Measurements from ENCODE around the gene MYCT1. TPM values are rescaled to one million over a fixed set of nuclear protein-coding genes. Genes with fewer than 3 reads are reported as not detected.
"Not testable (repeated sequence)": the region's sequence is repeated elsewhere in the genome, so short reads cannot be mapped to it uniquely, and the experiment has no call there.

The MYCT1 gene, protein sequence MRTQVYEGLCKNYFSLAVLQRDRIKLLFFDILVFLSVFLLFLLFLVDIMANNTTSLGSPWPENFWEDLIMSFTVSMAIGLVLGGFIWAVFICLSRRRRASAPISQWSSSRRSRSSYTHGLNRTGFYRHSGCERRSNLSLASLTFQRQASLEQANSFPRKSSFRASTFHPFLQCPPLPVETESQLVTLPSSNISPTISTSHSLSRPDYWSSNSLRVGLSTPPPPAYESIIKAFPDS
- not detected for total RNA-seq

DNA sequence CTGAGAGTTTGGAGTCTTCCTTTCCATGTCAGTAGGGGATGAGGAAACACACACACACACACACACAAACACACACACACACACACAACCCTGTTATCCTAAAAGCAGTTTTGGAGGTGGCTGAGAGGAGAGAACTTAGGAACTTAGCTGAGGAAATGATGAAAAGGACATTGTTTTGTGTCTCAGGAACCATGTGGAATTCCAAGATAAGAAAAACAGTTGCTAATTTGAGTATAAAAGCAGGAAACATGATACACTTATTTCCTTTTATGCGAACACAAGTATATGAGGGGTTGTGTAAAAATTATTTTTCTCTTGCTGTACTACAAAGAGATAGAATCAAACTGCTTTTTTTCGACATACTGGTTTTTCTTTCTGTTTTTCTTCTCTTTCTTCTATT is at the start of gene MYCT1:
TSS of gene MYCT1 (plus strand) at position 264 of the 400 bp plus-strand sequence. CDS start at position 270, 6 bp downstream.
- ATAC-seq (no peak), DNase-seq (ENCODE audit: low spot score) (no peak)
- H3K27ac Mint-ChIP-seq, result no peak within 1 kb of the TSS
- H3K36me3 Mint-ChIP-seq, result no peaks in the 10 kb centered on the region
- H3K4me3 Mint-ChIP-seq, result no peak within 1 kb of the TSS
- peaks cover 25 to 66% of the 10 kb centered on the region in 2 donors for H3K27me3 Mint-ChIP-seq
- peaks cover 5 to 10% of the 10 kb centered on the region in 2 donors for H3K4me1 Mint-ChIP-seq (ENCODE audit: low read depth in 2 of 2)
- H3K9me3 Mint-ChIP-seq, result no peaks in the 10 kb centered on the region

DNA sequence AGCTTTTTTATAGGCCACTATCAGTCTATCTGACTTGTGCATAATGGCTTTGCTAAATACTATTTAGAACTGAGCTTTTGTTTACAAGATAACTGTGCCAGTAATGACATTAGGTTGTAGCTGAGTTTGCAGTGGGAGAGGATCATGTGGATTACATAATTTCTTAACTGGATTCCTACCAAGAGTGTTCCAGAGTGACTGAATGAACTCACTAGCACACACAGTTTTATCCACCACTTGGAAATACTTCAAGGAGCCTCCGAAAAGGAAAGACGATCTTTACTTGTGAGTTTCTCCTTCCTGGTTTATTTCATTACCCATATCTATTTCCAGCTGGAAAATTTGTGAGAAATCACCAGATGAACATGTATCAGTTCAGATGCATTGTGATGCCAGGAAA is 49.6 kb upstream of the MYCT1 start:
- peaks cover 27 to 43% of the 10 kb centered on the region in 2 donors for H3K27me3 Mint-ChIP-seq
- no peak for DNase-seq (ENCODE audit: low spot score)
- H3K27ac Mint-ChIP-seq, result no peak overlapping the region

DNA sequence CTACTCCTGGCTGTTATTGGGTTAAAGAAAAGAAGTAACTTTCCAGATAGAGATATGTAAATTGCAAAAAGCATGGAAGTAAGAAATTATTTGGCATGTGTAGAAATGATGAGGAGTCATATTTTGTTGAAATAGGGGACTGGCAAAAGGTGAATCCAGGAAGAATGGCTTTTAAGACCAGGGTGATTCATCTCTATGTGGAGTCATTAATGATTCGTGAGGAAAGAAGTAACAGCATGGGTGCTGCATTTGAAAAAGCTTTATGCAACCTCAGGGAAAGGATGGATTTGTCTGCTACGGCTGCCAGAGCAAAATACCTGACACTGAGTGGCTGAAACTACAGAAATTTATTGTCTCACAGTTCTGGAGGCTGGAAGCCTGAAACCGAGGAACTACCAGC is 45.7 kb upstream of the MYCT1 start:
- Mint-ChIP-seq H3K4me3 (no peak overlapping the region), H3K4me1 (ENCODE audit: low read depth in 2 of 2) (no peaks in the 10 kb centered on the region), H3K27ac (no peak overlapping the region), H3K27me3 (peaks cover 27 to 30% of the 10 kb centered on the region in 2 donors), H3K36me3 (no peaks in the 10 kb centered on the region), H3K9me3 (no peaks in the 10 kb centered on the region)
- ATAC-seq, result no peak
- no peak for DNase-seq (ENCODE audit: low spot score)

More for the DNA sequence above, 49.6 kb upstream of the MYCT1 start:
- H3K4me3 Mint-ChIP-seq, result no peak overlapping the region
- H3K36me3 Mint-ChIP-seq, result no peaks in the 10 kb centered on the region
- no peaks in the 10 kb centered on the region for H3K9me3 Mint-ChIP-seq
- no peaks in the 10 kb centered on the region for H3K4me1 Mint-ChIP-seq (ENCODE audit: low read depth in 2 of 2)
- no peak for ATAC-seq

DNA sequence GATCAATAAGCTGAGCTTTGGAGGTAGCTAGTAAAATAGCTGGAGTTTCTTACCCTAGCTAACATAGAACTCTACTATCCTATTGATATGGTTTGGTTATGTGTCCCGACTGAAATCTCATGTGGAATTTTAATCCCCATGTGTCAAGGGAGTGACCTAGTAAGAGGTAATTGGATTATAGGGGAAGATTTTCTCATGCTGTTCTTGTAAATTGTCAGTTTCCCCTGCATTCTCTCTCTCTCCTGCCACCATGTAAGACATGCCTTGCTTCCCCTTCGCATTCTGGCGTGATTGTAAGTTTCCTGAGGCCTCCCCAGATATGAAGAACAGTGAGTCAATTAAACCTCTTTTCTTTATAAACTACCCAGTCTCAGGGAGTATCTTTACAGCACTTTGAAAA is 35.9 kb upstream of the MYCT1 start:
- Mint-ChIP-seq H3K4me1 (ENCODE audit: low read depth in 2 of 2) (no peaks in the 10 kb centered on the region), H3K27ac (no peak overlapping the region), H3K27me3 (peaks cover 14 to 22% of the 10 kb centered on the region in 2 donors), H3K4me3 (no peak overlapping the region), H3K9me3 (no peaks in the 10 kb centered on the region), H3K36me3 (no peaks in the 10 kb centered on the region)
- no peak for ATAC-seq
- DNase-seq (ENCODE audit: low spot score), result no peak

DNA sequence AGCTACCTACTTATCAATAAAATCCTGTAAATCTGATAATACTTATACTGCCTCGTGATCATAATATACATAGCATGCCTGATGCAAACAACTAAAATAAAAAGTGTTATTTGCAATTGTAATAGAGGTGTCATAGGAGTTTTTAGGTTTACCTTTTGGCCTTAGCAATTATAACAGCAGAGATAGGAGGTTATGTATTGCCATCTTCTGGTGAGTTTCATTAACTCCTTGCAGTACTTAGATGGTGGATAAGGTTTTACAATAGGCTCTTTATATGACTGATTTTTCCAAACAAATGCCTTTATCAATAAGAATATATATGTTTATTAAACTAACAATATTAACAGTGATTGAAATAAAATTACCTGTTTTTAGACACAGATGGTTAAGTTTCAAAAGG is 27.8 kb upstream of the MYCT1 start:
- no peaks in the 10 kb centered on the region for H3K9me3 Mint-ChIP-seq
- no peaks in the 10 kb centered on the region for H3K36me3 Mint-ChIP-seq
- peaks cover 21 to 25% of the 10 kb centered on the region in 2 donors for H3K27me3 Mint-ChIP-seq
- H3K4me1 Mint-ChIP-seq (ENCODE audit: low read depth in 2 of 2), result no peaks in the 10 kb centered on the region
- ATAC-seq (no peak), DNase-seq (ENCODE audit: low spot score) (no peak)
- H3K27ac Mint-ChIP-seq, result no peak overlapping the region
- H3K4me3 Mint-ChIP-seq, result no peak overlapping the region

DNA sequence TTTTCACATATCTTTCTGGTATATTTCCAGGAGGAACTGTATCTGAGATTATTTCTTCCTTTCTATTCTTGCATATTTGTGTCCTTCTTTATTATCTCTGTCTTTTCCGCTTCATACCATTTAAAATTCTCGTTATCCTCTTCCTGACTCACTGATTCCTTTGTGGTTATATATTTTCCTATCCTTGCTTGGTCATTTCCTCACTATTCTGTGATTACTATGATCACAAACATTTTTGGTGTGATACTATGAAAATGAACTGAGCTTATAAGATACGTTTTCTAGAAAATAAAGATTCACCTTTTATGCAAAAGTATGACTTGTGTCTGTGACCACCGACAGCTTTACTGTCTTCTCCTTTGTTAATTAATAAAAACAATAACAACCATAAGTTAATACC is 26.5 kb upstream of the MYCT1 start:
- H3K27ac Mint-ChIP-seq, result no peak overlapping the region

DNA sequence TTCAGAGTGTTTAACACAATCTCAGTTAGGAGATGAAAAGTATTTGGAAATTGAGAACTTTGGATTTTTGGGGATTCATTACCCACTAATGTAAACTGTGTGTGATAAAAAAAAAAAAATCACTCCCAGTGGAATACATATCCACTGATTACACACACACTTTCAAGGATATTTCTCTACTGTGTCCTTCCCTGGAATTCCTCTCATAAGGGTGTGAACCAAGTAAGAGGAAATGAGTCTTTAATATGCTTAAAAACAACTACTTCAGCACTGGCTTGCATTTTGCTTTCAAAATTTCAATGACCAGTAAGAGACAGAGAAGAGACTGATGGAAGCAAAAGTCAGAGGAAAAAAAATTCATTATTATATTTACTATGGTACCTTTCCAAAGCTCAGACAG is 24.5 kb upstream of the MYCT1 start:
- no peaks in the 10 kb centered on the region for H3K36me3 Mint-ChIP-seq
- no peak for DNase-seq (ENCODE audit: low spot score)
- no peak for ATAC-seq

More for the DNA sequence above, 26.5 kb upstream of the MYCT1 start:
- ATAC-seq (no peak), DNase-seq (ENCODE audit: low spot score) (no peak)
- peaks cover 18 to 23% of the 10 kb centered on the region in 2 donors for H3K27me3 Mint-ChIP-seq
- no peak overlapping the region for H3K4me3 Mint-ChIP-seq
- H3K9me3 Mint-ChIP-seq, result no peaks in the 10 kb centered on the region
- no peaks in the 10 kb centered on the region for H3K4me1 Mint-ChIP-seq (ENCODE audit: low read depth in 2 of 2)
- no peaks in the 10 kb centered on the region for H3K36me3 Mint-ChIP-seq

DNA sequence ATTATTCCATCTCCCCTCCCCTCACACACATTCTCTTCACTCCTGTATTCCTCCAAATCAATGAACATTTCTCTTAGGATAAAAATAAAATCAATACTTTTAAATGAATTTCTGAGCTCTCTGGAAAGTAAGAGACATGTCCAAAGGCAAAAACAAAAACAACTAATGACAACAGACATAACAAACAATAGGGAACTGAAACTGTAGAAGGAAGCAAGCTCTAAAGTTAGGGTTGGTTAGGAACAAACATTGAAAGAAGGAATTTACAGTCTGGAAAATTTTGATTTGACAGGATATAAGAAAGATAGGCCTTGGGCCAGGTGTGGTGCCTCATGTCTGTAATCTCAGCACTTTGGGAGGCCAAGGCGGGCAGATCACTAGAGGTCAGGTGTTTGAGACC is 17.5 kb upstream of the MYCT1 start:
- Mint-ChIP-seq H3K9me3 (no peaks in the 10 kb centered on the region), H3K27ac (no peak overlapping the region), H3K27me3 (peaks cover 9 to 39% of the 10 kb centered on the region in 2 donors), H3K4me1 (ENCODE audit: low read depth in 2 of 2) (no peaks in the 10 kb centered on the region), H3K36me3 (no peaks in the 10 kb centered on the region), H3K4me3 (no peak overlapping the region)
- ATAC-seq (no peak), DNase-seq (ENCODE audit: low spot score) (no peak)

More for the DNA sequence above, 24.5 kb upstream of the MYCT1 start:
- Mint-ChIP-seq H3K27me3 (peaks cover 23 to 37% of the 10 kb centered on the region in 2 donors), H3K9me3 (no peaks in the 10 kb centered on the region), H3K4me3 (no peak overlapping the region), H3K4me1 (ENCODE audit: low read depth in 2 of 2) (no peaks in the 10 kb centered on the region), H3K27ac (no peak overlapping the region)

DNA sequence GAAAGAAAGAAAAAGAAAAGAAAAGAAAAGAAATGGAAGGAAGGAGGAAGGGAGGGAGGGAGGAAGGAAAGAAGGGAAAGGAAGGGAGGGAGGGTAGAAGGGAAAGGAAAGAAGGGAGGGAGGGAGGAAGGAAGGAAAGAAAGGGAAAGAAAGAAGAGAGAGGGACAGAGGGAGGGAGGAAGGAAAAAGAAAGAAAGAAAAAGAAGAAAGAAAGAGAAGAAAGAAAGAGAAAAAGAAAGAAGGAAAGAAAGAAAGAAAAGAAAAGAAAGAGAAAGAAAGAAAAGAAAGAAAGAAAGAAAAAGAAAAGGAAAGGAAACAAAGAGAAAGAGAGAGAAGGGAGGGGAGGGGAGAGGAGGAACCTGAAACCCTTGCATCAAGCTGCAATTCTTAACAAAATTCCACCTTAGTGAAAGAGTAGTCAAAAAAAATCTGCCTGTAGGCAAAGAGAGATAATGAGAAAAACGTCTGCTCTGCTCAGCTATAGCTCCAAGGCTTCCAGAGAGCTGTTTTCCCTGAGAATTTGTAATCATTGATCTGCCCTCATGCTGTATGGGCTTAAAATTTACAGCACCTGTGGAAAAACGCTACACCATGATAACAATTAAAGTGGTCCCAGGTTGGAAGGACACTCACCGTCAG is 16.7 kb upstream of the MYCT1 start:
- H3K36me3 Mint-ChIP-seq, result no peaks in the 10 kb centered on the region
- DNase-seq (ENCODE audit: low spot score) (no peak), ATAC-seq (no peak)
- H3K4me3 Mint-ChIP-seq, result no peak overlapping the region
- H3K27me3 Mint-ChIP-seq, result peaks cover 12 to 34% of the 10 kb centered on the region in 2 donors
- H3K9me3 Mint-ChIP-seq, result no peaks in the 10 kb centered on the region
- no peak overlapping the region for H3K27ac Mint-ChIP-seq
- H3K4me1 Mint-ChIP-seq (ENCODE audit: low read depth in 2 of 2), result no peaks in the 10 kb centered on the region

DNA sequence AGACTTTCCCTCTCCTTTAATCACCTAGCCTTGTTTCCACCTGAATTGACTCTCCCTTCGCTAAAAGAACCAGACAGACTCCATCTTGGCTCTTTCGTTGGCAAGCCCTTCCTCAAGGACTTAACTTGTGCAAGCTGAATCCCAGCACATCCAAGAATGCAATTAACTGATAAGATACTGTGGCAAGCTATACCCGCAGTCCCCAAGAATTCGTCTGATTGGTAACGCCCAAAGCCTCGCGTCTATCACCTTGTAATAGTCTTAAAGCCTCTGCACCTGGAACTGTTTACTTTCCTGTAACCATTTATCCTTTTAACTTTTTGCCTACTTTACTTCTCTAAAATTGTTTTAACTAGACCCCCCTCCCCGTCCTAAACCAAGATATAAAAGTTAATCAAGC is 15.6 kb upstream of the MYCT1 start:
- no peaks in the 10 kb centered on the region for H3K36me3 Mint-ChIP-seq
- peaks cover 13 to 27% of the 10 kb centered on the region in 2 donors for H3K27me3 Mint-ChIP-seq
- DNase-seq (ENCODE audit: low spot score) (no peak), ATAC-seq (no peak)
- no peak overlapping the region for H3K4me3 Mint-ChIP-seq
- no peaks in the 10 kb centered on the region for H3K9me3 Mint-ChIP-seq
- H3K27ac Mint-ChIP-seq, result no peak overlapping the region
- H3K4me1 Mint-ChIP-seq (ENCODE audit: low read depth in 2 of 2), result no peaks in the 10 kb centered on the region

DNA sequence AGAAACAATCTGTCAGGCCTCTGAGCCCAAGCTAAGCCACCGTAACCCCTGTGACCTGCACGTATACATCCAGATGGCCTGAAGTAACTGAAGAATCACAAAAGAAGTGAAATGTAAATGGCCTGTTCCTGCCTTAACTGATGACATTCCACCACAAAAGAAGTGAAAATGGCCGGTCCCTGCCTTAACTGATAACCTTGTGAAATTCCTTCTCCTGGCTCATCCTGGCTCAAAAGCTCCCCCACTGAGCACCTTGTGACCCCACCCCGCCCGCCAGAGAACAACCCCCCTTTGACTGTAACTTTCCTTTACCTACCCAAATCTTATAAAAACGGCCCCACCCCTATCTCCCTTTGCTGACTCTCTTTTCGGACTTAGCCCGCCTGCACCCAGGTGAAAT is 14.8 kb upstream of the MYCT1 start:
- not testable (repeated sequence) for H3K4me3 Mint-ChIP-seq; H3K4me1 Mint-ChIP-seq (ENCODE audit: low read depth in 2 of 2); ATAC-seq; H3K36me3 Mint-ChIP-seq; H3K27ac Mint-ChIP-seq; H3K9me3 Mint-ChIP-seq; DNase-seq (ENCODE audit: low spot score)
- H3K27me3 Mint-ChIP-seq, result peaks cover 7 to 20% of the 10 kb centered on the region in 2 donors

DNA sequence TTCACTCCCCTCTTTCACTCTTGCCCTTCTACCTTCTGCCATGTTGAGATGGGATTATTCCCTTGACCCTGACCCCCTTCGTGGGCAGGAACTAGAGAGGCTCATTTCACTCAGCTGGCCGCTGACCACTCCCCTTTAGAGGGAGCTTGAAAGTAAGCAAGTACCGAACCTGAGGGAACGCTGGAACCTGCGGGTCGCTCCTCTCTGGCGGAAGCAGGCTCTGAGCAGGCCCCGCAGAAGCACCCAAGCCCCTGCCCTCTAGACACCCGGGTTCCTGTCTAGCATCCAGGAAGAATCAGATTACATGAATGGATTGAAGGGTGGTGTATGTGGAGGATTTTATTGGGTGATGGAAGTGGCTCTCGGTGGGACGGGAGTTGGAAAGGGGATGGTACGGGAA is 11.9 kb upstream of the MYCT1 start:
- Mint-ChIP-seq H3K4me1 (ENCODE audit: low read depth in 2 of 2) (no peaks in the 10 kb centered on the region), H3K36me3 (no peaks in the 10 kb centered on the region), H3K27ac (no peak overlapping the region), H3K27me3 (peaks cover 8 to 17% of the 10 kb centered on the region in 2 donors), H3K4me3 (no peak overlapping the region), H3K9me3 (no peaks in the 10 kb centered on the region)
- DNase-seq (ENCODE audit: low spot score), result no peak
- ATAC-seq, result no peak

DNA sequence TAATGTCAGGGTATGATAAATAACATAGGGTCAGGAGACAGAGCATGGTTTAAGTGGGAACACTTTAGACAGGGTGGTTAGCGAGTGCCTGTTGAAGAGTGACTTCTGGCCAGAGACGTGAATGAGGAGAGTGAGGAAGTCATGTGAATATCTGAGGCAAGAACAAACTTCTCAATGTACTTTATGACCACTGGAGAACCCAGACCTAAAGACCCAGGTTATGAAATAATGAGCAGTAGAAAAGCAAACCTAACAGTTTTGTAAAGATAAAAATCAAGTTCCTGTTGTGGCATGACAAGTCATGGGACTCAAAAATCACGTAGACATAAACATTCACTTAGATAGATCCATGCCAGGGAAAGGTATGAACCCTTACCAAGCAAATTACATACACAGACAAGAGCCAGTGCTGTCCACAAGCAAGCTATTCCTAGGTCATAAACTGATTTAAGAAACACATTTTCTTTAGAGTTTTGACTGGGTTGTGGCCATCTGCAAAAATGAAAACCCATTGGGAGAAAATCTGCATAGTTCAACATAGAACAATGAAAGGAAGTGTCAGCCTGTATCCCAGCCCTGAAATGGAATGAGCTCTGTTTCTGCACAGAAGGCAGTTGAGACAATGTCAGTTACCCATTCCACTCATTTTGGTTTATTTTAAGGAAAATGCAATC is 2.2 kb upstream of the MYCT1 start:
- ATAC-seq (peak in 1 of 2 donors; percentile 33), DNase-seq (ENCODE audit: low spot score) (no peak)
- H3K9me3 Mint-ChIP-seq, result no peaks in the 10 kb centered on the region
- no peak overlapping the region for H3K4me3 Mint-ChIP-seq
- H3K27ac Mint-ChIP-seq, result no peak overlapping the region
- peaks cover under 1 to 5% of the 10 kb centered on the region in 2 donors for H3K4me1 Mint-ChIP-seq (ENCODE audit: low read depth in 2 of 2)
- H3K36me3 Mint-ChIP-seq, result no peaks in the 10 kb centered on the region
- peaks cover 17 to 58% of the 10 kb centered on the region in 2 donors for H3K27me3 Mint-ChIP-seq

DNA sequence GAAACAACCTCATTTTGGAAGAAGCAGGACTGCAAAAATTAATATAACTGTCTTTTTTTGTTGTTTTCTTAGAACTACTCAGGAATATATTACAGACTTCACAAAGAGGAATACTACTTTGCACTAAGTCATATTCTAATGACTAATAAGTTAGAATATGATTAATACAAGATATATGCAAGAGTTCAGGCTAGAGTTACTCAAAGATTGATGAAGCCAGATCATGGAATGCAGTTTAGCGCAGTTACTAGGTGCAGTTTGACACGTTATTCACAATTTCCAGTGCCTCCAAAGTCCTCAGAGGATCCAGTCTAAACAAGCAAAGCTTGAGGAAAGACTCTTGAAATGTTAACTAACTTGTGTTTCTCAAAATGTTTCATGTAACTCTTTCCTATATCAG is 1.2 kb upstream of the MYCT1 start:
- Mint-ChIP-seq H3K27ac (no peak overlapping the region), H3K9me3 (no peaks in the 10 kb centered on the region), H3K36me3 (no peaks in the 10 kb centered on the region), H3K4me1 (ENCODE audit: low read depth in 2 of 2) (peaks cover 5 to 10% of the 10 kb centered on the region in 2 donors), H3K4me3 (no peak overlapping the region), H3K27me3 (peaks cover 23 to 67% of the 10 kb centered on the region in 2 donors)
- DNase-seq (ENCODE audit: low spot score) (no peak), ATAC-seq (no peak)
